HEK293 (cell line): ENCODE measurements around the gene KMO.

Experiments used
- CTCF ChIA-PET: fragments of 350-600 bp; formaldehyde crosslinking; extraction: SDS; loops from one replicate; lab custom pipeline; 2021; ENCODE audit warnings: antibody characterized with exemption; lab: Yijun Ruan, JAX
- POLR2A ChIA-PET: fragments of 300-600 bp; formaldehyde crosslinking; extraction: SDS; loops from one replicate; lab custom pipeline; 2020; ENCODE audit warnings: antibody characterized with exemption, inconsistent platforms; lab: Yijun Ruan, JAX
- H3K27ac ChIP-seq: fragments of 200-500 bp; sonication (Bioruptor generic); 2 replicates; pipeline ENCODE4 v1.5.1; 2014; ENCODE audit warnings: low read depth, low read length, control low read depth, inconsistent platforms; ENCODE audit errors: extremely low read depth
- H3K36me3 ChIP-seq, 2 experiments: fragments of 200-500 bp in 1 of 2; sonication (Bioruptor generic) in 1 of 2; 1 replicate in 1 of 2; 2 replicates in 1 of 2; pipeline ENCODE4 v1.5.1; 2014 to 2017; ENCODE audit warnings: inconsistent platforms in 2 of 2, low read length in 2 of 2; ENCODE audit not compliant: control insufficient read depth in 2 of 2, insufficient read depth in 1 of 2
- H3K4me1 ChIP-seq: fragments of 200-500 bp; sonication (Bioruptor generic); 2 replicates; pipeline ENCODE4 v1.5.1; 2014; ENCODE audit warnings: mild to moderate bottlenecking, low read length, inconsistent platforms; ENCODE audit not compliant: control insufficient read depth, insufficient read depth
- H3K4me3 ChIP-seq: 2 replicates; pipeline ENCODE4 v1.5.1; 2011; ENCODE audit warnings: low read depth, mild to moderate bottlenecking, control low read depth, low read length, moderate library complexity
- H3K9me3 ChIP-seq: fragments of 200-500 bp; sonication (Bioruptor generic); 2 replicates; pipeline ENCODE4 v1.5.1; 2014; ENCODE audit warnings: low read depth, low read length, inconsistent platforms; ENCODE audit not compliant: control insufficient read depth, insufficient read depth
- EGR2 ChIP-seq: fragments of 450-650 bp; formaldehyde crosslinking; IDR thresholded peaks from 2 replicates; pipeline ENCODE4 v1.5.1; 2016; ENCODE audit warnings: low read depth, missing biosample characterization, missing genetic modification characterization
- GLIS2 ChIP-seq: fragments of 450-650 bp; formaldehyde crosslinking; IDR thresholded peaks from 2 replicates; pipeline ENCODE4 v1.5.1; 2016; ENCODE audit warnings: missing biosample characterization, missing genetic modification characterization
- WT1 ChIP-seq: fragments of 450-650 bp; formaldehyde crosslinking; IDR thresholded peaks from 2 replicates; pipeline ENCODE4 v1.5.1; 2016; ENCODE audit warnings: missing biosample characterization, missing genetic modification characterization
- ZBTB17 ChIP-seq: fragments of 450-650 bp; formaldehyde crosslinking; IDR thresholded peaks from 2 replicates; pipeline ENCODE4 v1.5.1; 2016; ENCODE audit warnings: missing biosample characterization, missing genetic modification characterization
- ZBTB48 ChIP-seq: fragments of 450-650 bp; formaldehyde crosslinking; IDR thresholded peaks from 2 replicates; pipeline ENCODE4 v1.5.1; 2016; ENCODE audit warnings: missing biosample characterization, missing genetic modification characterization
- ZNF132 ChIP-seq: fragments of 450-650 bp; formaldehyde crosslinking; IDR thresholded peaks from 2 replicates; pipeline ENCODE4 v1.5.1; 2017; ENCODE audit warnings: missing biosample characterization, missing genetic modification characterization, borderline replicate concordance
- ZNF138 ChIP-seq: fragments of 450-650 bp; formaldehyde crosslinking; IDR thresholded peaks from 2 replicates; pipeline ENCODE4 v1.5.1; 2016; ENCODE audit warnings: missing biosample characterization, missing genetic modification characterization, borderline replicate concordance
- ZNF157 ChIP-seq: fragments of 450-650 bp; formaldehyde crosslinking; IDR thresholded peaks from 2 replicates; pipeline ENCODE4 v1.5.1; 2016; ENCODE audit warnings: missing biosample characterization, missing genetic modification characterization
- ZNF16 ChIP-seq: fragments of 450-650 bp; formaldehyde crosslinking; IDR thresholded peaks from 2 replicates; pipeline ENCODE4 v1.5.1; 2016; ENCODE audit warnings: low read depth, missing biosample characterization, missing genetic modification characterization
- ZNF18 ChIP-seq: fragments of 450-650 bp; formaldehyde crosslinking; IDR thresholded peaks from 2 replicates; pipeline ENCODE4 v1.5.1; 2016; ENCODE audit warnings: missing biosample characterization, missing genetic modification characterization
- ZNF19 ChIP-seq: fragments of 450-650 bp; formaldehyde crosslinking; IDR thresholded peaks from 2 replicates; pipeline ENCODE4; 2016; ENCODE audit warnings: missing biosample characterization, missing genetic modification characterization, low read depth
- ZNF26 ChIP-seq: fragments of 450-650 bp; formaldehyde crosslinking; IDR thresholded peaks from 2 replicates; pipeline ENCODE4 v1.5.1; 2016; ENCODE audit warnings: missing biosample characterization, missing genetic modification characterization
- ZNF274 ChIP-seq, 2 experiments: fragments of 200-500 bp in 1 of 2; fragments of 450-650 bp in 1 of 2; sonication (Bioruptor generic) in 1 of 2; formaldehyde crosslinking in 1 of 2; IDR thresholded peaks; 2 replicates each; pipeline versions ENCODE4 v1.5.1 to v1.6.1; 2014 to 2016; ENCODE audit warnings: borderline replicate concordance in 1 of 2, inconsistent platforms in 1 of 2, low read length in 1 of 2, missing biosample characterization in 1 of 2, missing genetic modification characterization in 1 of 2
- ZNF302 ChIP-seq: fragments of 450-650 bp; formaldehyde crosslinking; IDR thresholded peaks from 2 replicates; pipeline ENCODE4 v1.5.1; 2016; ENCODE audit warnings: missing biosample characterization, missing genetic modification characterization, low read depth
- ZNF341 ChIP-seq: fragments of 450-650 bp; formaldehyde crosslinking; IDR thresholded peaks from 2 replicates; pipeline ENCODE4; 2016; ENCODE audit warnings: low read depth, missing biosample characterization, missing genetic modification characterization
- ZNF366 ChIP-seq: fragments of 450-650 bp; formaldehyde crosslinking; conservative IDR thresholded peaks from 2 replicates; pipeline ENCODE4 v1.5.1; 2016; ENCODE audit warnings: missing biosample characterization, missing genetic modification characterization
- ZNF473 ChIP-seq: fragments of 450-650 bp; formaldehyde crosslinking; IDR thresholded peaks from 2 replicates; pipeline ENCODE4 v1.5.1; 2017; ENCODE audit warnings: missing biosample characterization, missing genetic modification characterization
- ZNF544 ChIP-seq: fragments of 450-650 bp; formaldehyde crosslinking; IDR thresholded peaks from 2 replicates; pipeline ENCODE4 v1.5.0; 2017; ENCODE audit warnings: missing biosample characterization, missing genetic modification characterization
- ZNF596 ChIP-seq: fragments of 450-650 bp; IDR thresholded peaks from 2 replicates; pipeline ENCODE4 v1.5.0; 2018; ENCODE audit warnings: missing biosample characterization, mild to moderate bottlenecking, missing genetic modification characterization, moderate library complexity
- ZNF645 ChIP-seq: fragments of 450-650 bp; formaldehyde crosslinking; IDR thresholded peaks from 2 replicates; pipeline ENCODE4; 2016; ENCODE audit warnings: missing biosample characterization, missing genetic modification characterization
- ZNF660 ChIP-seq: fragments of 450-650 bp; IDR thresholded peaks from 2 replicates; pipeline ENCODE4 v1.5.1; 2018; ENCODE audit warnings: missing biosample characterization, mild to moderate bottlenecking, missing genetic modification characterization
- ZNF677 ChIP-seq: fragments of 450-650 bp; IDR thresholded peaks from 2 replicates; pipeline ENCODE4 v1.5.0; 2018; ENCODE audit warnings: missing biosample characterization, mild to moderate bottlenecking, missing genetic modification characterization, moderate library complexity

Gene KMO

GRCh38 chr1:241557031-241557430 is 24.9 kb downstream of the KMO start (continued):
- no peak for TF ChIP-seq ZNF26
- TF ChIP-seq ZNF19 (tag by site-specific recombination), result no peak
- TF ChIP-seq ZNF157 (tag by site-specific recombination), result no peak
- no peak for TF ChIP-seq ZNF677 (tag by site-specific recombination)
- TF ChIP-seq ZBTB17 (tag by site-specific recombination), result no peak
- no peak for TF ChIP-seq ZBTB48 (tag by site-specific recombination)

- CTCF ChIA-PET, result no interaction called here
- H3K9me3 ChIP-seq, result no peaks in the 10 kb centered on the region
- H3K4me3 ChIP-seq, result no peak overlapping the region
- POLR2A ChIA-PET, result no interaction called here
- no peaks in the 10 kb centered on the region for H3K36me3 ChIP-seq
- H3K4me1 ChIP-seq, result no peaks in the 10 kb centered on the region
- H3K27ac ChIP-seq, result no peak overlapping the region
- no peak for TF ChIP-seq ZNF274 (IDR thresholded peaks at IDR 0.05; ENCODE audit: low read length)
- TF ChIP-seq ZNF274 (tag by site-specific recombination; IDR thresholded peaks at IDR 0.05; ENCODE audit: borderline replicate concordance), result no peak
- TF ChIP-seq ZNF302 (tag by site-specific recombination), result no peak
- no peak for TF ChIP-seq GLIS2 (tag by site-specific recombination)
- TF ChIP-seq EGR2, result no peak
- no peak for TF ChIP-seq ZNF473 (tag by site-specific recombination)
- TF ChIP-seq WT1 (tag by site-specific recombination), result no peak
- TF ChIP-seq ZNF16 (tag by site-specific recombination), result no peak
- TF ChIP-seq ZNF544 (tag by site-specific recombination), result no peak
- no peak for TF ChIP-seq ZNF341 (tag by site-specific recombination)
- no peak for TF ChIP-seq ZNF138 (tag by site-specific recombination)
- TF ChIP-seq ZNF366 (tag by site-specific recombination), result no peak
- no peak for TF ChIP-seq ZNF596
- TF ChIP-seq ZNF645 (tag by site-specific recombination), result no peak
- TF ChIP-seq ZNF18 (tag by site-specific recombination), result no peak
- no peak for TF ChIP-seq ZNF132
- TF ChIP-seq ZNF660, result no peak
Observed at GRCh38 chr1:241557551-241558193, 25.5 kb downstream of the KMO start.
